T-helper 2 cell (primary cell): ENCODE results near the gene IL18R1.

ENCODE experiments used
- DNase-seq, 5 experiments: peaks; one replicate each; pipeline versions ENCODE4 v3.0.0 to v3.0.0-alpha.2; 2012 to 2022

Gene IL18R1

DNA sequence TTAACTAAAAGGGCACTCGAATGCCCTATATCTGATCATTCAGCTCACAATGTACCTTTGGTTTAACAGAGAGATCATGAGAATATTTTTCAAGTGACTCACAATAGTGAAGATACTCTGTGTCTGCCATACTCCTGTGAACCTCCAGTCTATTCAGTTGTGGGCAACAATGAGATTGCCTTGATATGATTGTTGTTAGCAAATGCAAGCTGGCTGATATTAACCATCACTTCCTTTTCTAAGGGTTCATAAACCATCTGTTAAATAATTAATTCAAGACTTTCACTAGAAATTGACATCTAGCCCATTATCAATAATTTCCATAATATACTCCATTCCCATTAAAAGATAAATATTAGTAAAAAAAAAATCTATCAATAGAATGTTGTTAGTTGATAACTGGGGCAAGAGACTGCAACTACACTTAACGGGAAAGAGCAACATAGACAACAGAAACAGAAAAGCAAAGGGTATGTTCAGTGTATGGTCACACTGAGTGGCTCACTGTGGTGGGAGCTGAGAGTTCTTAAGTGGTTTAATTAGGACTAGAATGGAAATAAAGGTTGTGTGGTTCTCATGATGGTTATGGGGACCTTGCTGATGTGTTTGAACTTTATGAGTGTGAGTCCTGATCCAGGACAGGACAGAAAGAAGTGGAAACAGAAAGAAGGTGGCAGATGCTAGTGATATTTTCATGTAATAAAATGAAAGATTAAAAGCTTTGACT is 79.2 kb downstream of the IL18R1 start:
- peak in 1 of 5 experiments; percentile 50 for DNase-seq

DNA sequence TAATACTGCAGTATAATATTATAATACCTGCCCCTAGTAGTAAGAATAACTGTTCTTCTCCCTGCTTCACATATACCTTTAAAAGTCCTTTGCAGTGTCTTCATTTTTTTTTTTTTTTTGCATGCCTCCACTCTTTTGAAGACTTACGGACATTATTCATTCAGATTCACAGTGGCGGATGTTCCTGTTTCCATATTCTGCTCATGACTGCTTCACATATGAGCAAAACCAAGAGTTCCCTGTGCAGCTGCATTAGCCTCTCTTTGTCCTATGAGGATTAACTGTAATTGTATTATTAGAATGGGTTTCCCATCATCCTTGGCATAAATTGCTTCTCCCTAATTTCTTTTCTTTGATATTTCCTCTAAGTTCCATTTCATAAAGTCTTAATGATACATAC is 80.1 kb downstream of the IL18R1 start:
- no peak for DNase-seq

DNA sequence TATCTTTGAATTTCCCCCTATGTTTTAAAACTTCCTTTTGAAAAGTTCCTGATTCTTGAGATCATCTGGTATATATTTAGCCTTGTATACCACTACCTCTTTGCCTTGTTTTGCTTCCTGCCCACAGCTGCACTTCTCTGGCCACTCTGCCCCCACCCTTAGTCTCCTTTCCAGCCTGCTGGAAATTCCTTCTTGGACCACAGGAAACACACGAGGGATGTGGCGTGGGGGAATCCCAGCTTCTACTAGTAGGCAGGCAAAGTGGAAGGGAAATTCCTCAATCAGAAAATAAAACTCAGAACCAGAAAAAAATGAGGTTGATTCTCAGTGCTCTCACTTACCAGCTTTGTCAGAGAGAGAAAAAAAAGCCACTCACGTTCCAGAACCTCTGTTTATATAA is 80.7 kb downstream of the IL18R1 start:
- no peak for DNase-seq

DNA sequence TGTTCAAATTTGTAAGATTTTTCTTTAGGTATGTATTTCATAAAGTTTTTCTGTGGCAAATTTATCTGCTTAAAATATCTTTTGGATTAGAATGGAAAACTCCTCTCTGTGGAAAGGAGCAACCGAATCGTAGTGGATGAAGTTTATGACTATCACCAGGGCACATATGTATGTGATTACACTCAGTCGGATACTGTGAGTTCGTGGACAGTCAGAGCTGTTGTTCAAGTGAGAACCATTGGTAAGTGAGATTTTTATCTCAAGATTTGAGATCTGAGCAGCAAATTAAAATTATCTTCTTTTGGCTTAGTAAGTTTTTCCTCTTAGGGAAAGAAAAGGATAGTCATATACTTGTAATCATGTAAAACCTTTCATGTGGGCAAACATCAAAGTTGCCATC is 81.5 kb downstream of the IL18R1 start:
- DNase-seq = peak in 1 of 5 experiments; percentile 29

DNA sequence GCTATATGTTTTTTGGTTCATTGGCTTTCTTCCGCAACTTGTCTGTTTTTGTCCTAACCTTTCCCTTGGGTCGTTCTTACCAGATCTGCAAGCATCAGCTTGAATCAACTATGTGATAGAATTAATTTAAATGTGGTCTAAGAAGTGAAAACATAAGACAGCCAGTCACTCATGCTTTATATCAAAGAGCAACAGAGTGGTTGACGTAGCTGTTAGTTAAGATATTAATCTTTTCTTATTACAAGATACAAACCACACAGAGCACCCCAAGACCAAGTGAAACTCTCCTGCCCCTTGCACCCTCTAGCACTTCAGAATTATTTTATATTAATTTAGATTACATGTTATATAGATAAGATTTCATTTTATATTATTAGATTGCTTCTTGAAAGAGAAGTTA is 82.5 kb downstream of the IL18R1 start:
- no peak for DNase-seq

DNA sequence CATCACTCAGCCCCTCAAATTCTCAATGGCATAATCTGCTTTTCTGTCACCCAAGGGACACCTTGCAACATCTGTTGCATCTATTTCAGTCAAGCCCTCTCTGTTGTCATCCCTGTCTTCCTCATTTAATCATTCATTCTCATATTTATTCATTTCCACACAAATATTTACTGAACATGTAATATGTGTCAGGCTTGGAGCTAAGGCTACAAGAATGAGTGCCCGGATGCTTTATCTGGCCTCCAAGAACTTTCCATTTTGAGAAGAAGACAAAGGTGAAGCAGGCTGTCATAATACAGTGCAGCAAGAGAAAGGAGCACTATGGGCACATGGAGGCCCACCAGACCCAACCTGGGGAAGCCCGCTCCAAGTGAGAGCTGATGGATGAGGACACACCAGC is 83.0 kb downstream of the IL18R1 start:
- DNase-seq = no peak

DNA sequence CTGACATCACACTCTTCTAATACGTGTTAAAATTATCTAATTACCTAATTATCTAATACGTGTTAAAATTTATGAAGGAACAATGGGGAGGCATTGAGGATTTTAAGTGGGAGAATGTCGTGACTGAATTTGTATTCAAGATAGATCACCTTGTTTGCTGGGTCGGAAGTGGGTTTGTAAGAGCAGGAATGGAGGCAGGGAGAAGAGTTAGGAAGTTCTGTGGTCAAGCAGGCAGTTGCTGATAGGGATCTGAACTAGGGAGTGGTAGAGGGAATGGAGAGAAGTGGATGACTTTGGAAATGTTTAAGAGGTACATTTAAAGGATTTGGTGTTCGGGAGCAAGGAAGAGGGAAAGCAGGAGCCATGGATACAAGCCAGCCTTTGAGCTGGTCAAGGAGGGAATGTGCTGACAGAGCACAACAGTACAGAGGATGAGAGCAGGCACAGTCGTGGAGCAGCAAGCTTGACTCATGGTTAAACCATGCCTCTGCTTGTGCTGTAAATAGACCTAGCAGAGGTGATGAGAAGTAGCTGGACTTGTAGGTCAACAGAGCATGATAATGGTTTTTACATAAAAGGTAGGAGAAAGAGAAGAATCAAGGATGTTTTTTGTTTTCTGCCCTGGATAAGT is 83.6 kb downstream of the IL18R1 start:
- DNase-seq = no peak

DNA sequence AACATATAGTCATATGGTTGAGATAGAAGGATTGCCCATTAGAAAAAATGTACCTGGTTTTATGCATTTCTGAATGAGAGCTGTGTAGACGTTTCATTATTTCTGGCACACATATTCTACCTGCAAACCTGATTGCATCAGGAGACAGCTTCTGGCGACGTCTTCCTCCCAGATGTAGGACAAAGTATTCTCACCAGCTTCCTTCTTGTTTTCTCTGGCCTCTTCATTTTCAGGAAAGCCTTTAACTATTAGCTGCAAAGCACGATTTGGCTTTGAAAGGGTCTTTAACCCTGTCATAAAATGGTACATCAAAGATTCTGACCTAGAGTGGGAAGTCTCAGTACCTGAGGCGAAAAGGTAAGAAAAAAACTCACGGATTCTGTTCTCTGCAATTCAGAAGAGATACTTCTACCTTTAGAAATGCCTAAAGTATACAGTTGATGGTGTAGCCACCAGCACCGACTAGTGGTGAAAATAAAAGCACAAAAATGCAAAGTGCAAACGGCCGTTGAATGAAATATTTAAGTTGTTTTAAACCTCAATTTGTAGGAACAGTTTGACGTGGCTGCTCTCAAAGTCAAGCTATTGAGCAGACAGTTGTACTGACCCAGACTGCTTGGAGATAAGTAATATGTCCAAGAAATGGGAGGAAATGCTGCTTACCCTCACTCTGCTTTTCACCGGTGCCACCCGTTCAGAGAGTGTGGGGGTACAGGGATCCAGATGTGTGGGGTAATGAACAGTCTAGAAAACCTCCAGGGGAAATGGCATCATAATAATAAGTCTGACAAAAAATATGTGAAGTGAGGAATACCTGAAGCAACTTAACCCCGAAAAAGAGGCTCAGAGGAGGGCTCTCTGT is 87.6 kb downstream of the IL18R1 start:
- DNase-seq = peak in 2 of 5 experiments; percentile 31 to 74

DNA sequence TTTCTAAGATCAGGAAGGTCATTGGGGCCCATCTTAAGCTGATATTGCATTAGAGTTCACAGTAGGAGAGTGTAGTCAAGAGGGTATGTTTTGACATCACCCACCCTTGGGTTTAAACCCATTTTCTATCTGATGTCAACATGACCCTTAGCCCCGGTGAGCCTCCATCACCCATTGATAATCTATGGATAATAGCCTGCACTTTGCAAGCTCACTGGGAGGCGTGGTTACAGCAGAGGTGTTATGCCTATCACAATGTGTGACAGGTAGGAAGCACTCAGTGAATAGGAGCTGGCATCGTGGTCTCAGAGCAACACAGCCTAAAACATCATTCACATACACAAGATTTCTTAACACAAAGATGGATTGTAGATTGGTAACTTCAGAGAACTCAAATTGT is 88.6 kb downstream of the IL18R1 start:
- DNase-seq = no peak

DNA sequence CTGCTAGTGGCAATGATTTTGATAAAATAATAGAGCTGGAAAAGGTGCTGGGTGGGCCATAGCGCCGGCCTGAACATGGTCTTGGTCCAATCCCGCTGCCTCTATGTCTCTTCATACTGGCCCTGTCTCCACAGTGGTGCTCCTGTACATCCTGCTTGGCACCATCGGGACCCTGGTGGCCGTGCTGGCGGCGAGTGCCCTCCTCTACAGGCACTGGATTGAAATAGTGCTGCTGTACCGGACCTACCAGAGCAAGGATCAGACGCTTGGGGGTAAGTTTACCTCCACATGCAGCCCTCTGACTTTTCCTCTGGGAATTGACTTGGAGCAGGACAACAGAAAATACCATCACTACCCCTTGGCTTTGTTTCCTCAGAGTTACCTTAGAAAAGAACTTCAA is 91.3 kb downstream of the IL18R1 start:
- no peak for DNase-seq
